ENCODE data around the gene LTBP1. TPM values are rescaled to one million over a fixed set of nuclear protein-coding genes. Genes with fewer than 3 reads are reported as not detected.
"Not testable (repeated sequence)": the region's sequence is repeated elsewhere in the genome, so short reads cannot be mapped to it uniquely, and the experiment has no call there.

Gene LTBP1
- total RNA-seq, 1 experiment from 2014 or later, result 6.7 TPM

DNA sequence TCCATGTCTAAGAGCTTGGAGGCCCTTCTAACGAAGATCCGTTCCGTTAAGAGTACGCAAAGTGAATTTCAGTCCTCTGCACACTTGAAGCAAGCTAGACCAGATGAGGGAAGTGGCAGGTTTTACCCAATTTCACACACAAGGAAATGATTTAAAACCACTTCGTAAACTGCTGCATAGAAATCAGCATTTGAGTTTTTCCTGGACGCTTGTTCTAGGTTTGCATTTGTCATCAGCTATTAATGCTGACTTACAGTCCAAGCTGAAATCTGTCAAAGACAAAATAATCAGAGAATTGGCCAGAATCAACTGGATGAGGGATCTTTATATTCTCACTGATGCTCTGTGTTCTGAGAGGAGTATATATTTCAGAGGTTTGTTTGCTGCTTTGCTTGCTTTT lies 412.1 kb downstream of the LTBP1 start:
- in situ Hi-C loops (cut with HindIII; ENCODE audit: low pct_unique_long_range_greater_than_20kb, low sequenced_read_pairs), result no loop called here
- DNase-seq (ENCODE audit: low read depth, low spot score), result no peak

DNA sequence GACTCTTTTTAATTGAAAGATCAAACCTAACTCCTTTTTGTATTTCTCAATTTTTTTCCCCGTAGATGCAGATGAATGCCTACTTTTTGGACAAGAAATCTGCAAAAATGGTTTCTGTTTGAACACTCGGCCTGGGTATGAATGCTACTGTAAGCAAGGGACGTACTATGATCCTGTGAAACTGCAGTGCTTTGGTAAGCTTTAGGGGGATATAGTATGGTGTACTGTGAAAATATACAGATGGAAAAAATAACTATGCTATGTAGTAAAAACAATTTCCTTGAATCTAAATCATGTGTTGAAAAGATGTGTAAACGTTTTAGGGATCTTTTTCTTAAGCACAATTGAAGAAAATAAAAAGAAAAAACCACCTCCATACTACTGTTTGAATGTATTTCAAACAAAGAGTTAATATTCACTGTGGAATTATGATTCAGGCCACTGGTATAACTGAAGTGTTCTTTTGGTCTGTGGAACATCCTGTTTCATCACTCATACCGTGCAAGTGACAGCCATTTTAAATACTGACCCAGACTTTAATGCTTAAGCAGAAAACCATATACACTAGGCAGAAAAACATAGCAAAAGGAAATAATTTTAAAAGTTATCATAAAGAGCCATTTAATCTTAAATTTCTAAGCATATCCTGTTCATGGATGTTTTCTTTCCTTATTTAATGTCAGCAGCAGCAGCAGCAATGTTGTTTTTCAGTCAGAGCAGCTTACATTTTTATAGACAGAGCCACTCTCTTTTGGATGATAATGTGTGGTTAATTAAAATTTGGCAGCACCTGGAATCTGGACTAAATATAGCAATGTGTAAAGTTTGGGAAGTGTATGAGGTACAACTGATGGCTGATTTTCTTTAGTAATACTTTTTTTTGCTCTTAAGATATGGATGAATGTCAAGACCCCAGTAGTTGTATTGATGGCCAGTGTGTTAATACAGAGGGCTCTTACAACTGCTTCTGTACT lies 416.9 kb downstream of the LTBP1 start:
- no peak for DNase-seq (ENCODE audit: low read depth, low spot score)
- in situ Hi-C loops (cut with HindIII; ENCODE audit: low pct_unique_long_range_greater_than_20kb, low sequenced_read_pairs), result no loop called here

DNA sequence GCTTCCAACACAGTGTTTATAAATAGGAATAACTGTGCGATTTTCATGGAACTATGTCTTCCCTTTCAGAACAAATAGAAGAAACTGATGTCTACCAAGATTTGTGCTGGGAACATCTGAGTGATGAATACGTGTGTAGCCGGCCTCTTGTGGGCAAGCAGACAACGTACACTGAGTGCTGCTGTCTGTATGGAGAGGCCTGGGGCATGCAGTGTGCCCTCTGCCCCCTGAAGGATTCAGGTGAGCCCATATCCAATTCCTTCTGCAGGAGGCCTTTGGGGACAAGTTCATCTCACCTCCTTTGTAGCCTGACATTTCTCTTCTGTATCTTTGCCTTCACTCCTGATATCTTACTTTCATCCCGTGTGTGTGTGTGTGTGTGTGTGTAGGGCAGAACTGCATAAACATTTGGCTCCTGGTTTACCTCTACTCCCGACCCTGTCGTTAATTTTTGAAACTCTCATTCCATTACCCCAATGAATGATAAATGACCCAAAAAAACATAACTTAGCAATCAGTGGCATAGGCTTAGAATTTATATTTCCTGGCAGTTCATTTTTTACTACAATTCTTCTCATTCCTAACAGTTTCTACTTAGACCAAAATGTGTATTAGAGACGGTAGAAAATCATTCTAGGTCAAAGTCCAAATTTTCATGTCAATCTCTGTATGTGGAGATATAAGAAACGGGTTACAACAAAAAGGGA lies 418.7 kb downstream of the LTBP1 start:
- in situ Hi-C loops (cut with HindIII; ENCODE audit: low pct_unique_long_range_greater_than_20kb, low sequenced_read_pairs), result no loop called here
- DNase-seq (ENCODE audit: low read depth, low spot score), result no peak

DNA sequence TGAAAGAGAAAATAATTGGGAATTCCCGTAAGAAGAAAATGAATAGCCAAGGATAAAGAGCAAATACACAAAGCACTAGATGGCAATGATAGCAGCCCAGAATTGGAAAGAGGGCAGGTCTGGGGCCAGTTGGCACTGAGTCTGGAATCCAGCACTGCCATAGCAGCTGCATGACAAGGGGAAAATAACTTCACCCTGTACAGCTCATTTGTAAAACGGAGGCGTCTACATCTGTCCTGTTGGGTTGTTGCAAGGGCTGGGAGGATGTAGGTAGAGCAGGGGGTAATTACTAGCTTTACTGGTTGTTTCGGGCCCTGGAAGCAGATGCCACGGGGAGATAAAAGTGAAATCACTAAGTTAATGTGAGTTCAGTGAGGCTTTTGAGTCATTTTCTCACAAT lies 419.7 kb downstream of the LTBP1 start:
- DNase-seq (ENCODE audit: low read depth, low spot score), result no peak
- in situ Hi-C loops (cut with HindIII; ENCODE audit: low pct_unique_long_range_greater_than_20kb, low sequenced_read_pairs), result no loop called here

DNA sequence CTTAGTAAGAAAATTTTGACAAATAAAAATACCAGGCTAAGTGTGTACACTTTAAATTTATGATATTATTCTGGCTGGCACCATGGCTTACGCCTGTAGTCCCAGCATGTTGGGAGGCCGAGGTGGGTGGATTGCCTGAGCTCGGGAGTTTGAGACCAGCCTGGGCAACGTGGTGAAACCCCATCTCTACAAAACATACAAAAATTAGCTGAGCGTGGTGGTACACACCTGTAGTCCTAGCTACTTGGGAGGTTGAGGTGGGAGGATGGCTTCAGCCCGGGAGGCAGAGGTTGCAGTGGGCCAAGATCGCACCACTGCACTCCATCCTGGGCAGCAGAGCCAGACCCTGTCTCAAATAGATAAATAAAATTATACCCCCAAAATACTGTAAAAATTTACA lies 421.8 kb downstream of the LTBP1 start:
- in situ Hi-C loops (cut with HindIII; ENCODE audit: low pct_unique_long_range_greater_than_20kb, low sequenced_read_pairs); DNase-seq (ENCODE audit: low read depth, low spot score): not testable (repeated sequence)

DNA sequence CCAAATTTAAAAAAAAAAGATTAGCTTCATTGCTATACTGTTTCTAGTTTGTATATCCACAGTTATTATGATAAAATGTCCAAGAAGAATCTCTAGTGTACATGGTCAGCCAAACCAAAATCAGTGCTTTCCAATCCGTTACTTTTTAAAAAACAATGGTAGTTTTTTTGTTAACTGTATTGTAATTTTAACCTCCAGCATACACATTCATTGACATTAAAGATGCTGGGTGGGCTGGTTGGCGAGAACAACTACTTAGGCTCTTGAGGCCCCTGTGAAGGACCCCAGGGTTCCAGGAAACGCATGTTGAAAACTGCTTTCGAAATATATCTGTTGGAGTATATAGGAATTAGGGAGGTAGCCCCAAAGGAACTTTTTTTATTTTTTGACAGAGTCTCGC lies 422.4 kb downstream of the LTBP1 start:
- in situ Hi-C loops (cut with HindIII; ENCODE audit: low pct_unique_long_range_greater_than_20kb, low sequenced_read_pairs), result no loop called here
- DNase-seq (ENCODE audit: low read depth, low spot score), result no peak

DNA sequence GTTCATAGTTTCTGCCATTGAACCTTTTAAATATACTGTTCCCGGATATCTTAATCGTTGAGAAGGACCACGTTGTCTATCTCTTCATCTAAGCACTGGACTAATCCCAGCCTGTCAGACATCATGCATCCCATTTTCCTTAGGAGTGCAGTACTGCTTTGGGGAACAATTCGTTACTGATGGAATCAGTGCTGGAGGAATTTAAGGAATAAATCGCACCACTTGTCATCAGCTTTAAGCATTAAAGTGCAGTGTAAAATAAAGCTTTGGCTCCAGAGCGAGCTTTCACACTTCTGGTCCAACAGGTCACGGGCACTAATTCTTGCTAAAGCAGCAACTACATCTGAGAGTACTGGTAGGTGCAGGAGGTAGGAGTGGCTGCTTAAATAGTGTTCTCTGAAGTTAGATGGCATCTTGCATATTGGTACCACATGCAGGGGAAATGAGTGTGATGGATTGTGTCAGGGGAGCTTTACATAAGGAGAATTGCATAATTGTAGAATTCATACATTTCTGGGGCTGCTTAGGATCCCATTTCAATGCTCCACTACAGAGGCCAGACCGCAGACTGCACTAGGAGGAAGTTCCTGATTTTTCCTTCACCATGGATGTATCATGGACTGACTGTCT lies 424.0 kb downstream of the LTBP1 start:
- DNase-seq (ENCODE audit: low read depth, low spot score), result peak; percentile 18
- in situ Hi-C loops (cut with HindIII; ENCODE audit: low pct_unique_long_range_greater_than_20kb, low sequenced_read_pairs), result loop anchor here (10.0 kb wide), 1 partner anchor 336 kb away; no protein-coding TSS in a partner anchor

DNA sequence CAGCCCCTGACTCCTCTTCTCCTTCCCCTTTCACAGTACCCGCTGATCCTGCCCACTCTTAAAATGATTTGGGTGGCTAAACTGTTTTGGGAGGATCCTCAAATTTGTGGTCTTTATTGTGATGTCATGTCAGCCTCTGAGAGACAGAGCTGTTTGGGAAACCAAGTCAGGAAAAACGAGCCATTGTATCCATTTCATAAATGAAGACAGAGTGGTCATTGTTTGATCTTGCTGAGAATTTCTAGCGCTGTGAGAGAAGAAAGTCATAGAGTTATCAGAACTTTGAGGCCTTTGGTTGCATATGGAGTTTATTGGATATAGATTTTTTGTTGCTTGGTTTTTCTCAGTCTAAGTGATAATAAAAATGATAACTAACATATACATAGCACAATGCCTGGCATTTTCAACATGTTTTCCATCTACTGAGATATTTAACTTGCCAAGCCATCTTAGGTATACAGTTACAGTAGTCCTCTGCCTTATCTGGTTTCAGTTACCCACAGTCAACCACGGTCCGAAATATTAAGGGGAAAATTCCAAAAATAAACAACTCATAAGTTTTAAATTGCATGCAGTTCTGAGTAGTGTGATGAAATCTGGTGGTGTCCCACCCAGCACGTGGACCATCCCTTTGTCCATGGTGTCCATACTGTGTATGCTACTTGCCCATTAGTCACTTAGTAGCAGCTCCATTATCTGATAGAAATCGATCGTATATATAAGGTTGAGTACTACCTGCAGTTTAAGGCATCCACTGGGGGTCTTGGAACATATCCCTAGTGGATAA lies 424.7 kb downstream of the LTBP1 start:
- peak; percentile 50 for DNase-seq (ENCODE audit: low read depth, low spot score)
- in situ Hi-C loops (cut with HindIII; ENCODE audit: low pct_unique_long_range_greater_than_20kb, low sequenced_read_pairs), result loop anchor here (10.0 kb wide), 1 partner anchor 337 kb away; no protein-coding TSS in a partner anchor

DNA sequence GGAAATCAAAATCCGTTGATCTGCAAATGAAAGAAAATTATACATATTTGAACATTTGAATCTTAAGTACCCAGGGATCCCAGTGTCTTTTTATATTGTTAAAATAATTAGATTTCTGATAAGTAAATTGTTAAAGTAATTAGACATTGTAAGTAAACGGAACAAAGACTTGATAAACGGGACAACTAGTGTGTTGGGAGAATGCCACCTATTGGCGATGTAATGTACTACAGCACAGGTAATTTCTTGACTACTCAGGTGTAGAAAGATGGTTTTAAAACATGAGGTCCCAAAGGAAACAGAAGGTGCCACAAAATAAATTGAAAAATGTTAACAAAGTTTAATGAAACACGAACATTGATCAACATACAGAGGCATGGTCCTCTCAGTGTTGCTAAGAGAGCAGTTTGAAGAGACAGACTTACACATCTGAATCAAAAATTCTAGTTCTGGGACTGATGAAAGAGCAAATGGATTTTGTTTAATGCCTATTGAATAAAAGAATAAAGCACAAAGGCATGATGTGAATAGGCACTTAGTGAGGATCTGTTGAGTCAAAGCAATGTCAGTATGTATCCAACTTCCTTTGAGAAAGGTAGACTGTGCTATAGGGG lies 426.3 kb downstream of the LTBP1 start:
- peak; percentile 66 for DNase-seq (ENCODE audit: low read depth, low spot score)
- in situ Hi-C loops (cut with HindIII; ENCODE audit: low pct_unique_long_range_greater_than_20kb, low sequenced_read_pairs), result loop anchor here (10.0 kb wide), 1 partner anchor 338 kb away; no protein-coding TSS in a partner anchor

DNA sequence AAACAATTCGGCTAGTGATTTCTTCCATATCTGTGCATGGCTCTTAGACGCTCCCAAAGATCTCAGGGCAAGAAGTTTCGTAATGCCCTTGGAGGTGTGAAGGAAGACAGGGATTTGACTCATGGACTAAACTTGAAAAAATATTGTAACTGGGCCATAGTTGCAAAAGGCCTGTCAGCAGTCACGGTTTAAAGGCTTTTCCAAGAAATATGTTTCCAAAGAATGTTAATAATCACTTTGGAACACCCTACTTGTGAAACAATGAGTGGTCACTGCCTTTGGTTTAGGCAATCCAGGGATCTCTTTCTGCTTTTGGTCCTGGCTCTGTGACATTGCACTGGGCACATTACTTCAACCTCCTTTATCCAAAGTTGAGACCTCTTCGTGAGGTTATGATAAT lies 427.2 kb downstream of the LTBP1 start:
- in situ Hi-C loops (cut with HindIII; ENCODE audit: low pct_unique_long_range_greater_than_20kb, low sequenced_read_pairs), result loop anchor here (10.0 kb wide), 1 partner anchor 339 kb away; no protein-coding TSS in a partner anchor

DNA sequence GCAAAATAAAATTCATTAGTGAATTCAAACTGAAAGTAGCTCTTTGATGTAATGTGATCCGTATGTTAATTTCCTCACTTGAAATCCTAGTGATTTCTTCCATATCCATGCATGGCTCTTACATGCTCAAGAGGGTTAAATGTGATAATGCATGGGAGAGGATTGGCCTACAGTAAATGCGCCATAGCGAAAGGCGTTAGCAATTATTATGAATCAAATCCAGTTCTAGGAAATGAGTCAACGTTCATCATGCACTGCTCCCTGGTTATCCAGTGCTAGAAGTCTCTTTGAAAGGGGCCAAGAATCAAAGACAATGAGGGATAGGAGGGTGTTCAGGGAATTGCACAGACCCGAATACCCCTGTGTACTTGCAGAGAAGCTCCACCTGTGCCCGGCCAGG lies 428.3 kb downstream of the LTBP1 start:
- in situ Hi-C loops (cut with HindIII; ENCODE audit: low pct_unique_long_range_greater_than_20kb, low sequenced_read_pairs), result loop anchor here (10.0 kb wide), 1 partner anchor 340 kb away; no protein-coding TSS in a partner anchor
- no peak for DNase-seq (ENCODE audit: low read depth, low spot score)

More for the DNA sequence above, 427.2 kb downstream of the LTBP1 start:
- DNase-seq (ENCODE audit: low read depth, low spot score), result no peak

DNA sequence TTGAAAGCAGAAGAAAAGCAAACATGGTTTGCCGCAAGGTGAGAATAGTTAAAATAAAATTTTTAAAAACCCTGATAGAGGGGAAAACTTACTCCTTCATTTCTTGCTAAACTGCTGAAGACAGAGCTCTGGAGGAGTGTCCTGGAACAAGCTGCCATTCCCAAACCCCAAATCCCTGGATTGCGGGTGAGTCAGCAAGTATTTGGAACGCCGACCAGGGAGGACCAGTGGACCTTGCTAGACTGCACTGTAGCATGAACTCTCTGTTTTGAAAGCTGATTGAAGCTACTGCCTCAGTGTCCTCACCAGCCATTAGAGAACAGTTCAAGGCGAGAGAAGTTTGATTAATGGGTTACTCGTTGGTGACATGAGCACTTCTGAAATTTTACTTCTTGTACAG lies 430.3 kb downstream of the LTBP1 start:
- in situ Hi-C loops (cut with HindIII; ENCODE audit: low pct_unique_long_range_greater_than_20kb, low sequenced_read_pairs), result loop anchor here (10.0 kb wide), 1 partner anchor 342 kb away; no protein-coding TSS in a partner anchor
- DNase-seq (ENCODE audit: low read depth, low spot score), result no peak

DNA sequence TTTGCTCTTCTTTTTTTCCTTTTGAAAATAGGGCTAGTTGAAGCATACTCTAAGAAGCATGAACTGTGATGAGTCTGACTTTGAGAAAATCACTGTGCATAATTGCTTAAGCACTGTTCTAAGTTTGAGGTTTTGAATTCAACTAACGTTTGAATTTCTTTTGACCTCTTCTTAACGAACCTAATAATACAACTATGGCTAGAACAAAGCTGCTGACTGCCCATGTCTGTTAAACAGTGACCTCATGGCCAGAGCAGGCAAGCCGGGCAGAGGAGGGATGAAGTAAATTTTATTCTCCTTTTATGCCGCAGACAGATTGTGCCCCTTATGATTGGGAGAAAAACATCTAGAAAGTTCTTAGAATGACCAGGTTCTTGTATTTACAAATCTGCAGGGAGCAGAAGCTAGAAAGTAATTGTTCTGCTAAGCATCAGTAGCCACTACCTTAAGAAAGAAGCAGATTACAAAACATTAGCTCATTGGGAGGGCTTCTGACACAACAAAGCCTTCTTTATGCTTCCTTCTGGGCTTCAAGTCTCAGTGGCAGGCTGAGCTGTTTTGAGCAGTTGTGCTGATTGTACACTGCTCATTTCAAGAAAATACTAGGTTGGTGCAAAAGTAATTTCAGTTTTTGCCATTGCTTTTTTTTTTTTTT lies 431.9 kb downstream of the LTBP1 start:
- peak; percentile 88 for DNase-seq (ENCODE audit: low read depth, low spot score)
- in situ Hi-C loops (cut with HindIII; ENCODE audit: low pct_unique_long_range_greater_than_20kb, low sequenced_read_pairs), result loop anchor here (10.0 kb wide), 1 partner anchor 344 kb away; no protein-coding TSS in a partner anchor

DNA sequence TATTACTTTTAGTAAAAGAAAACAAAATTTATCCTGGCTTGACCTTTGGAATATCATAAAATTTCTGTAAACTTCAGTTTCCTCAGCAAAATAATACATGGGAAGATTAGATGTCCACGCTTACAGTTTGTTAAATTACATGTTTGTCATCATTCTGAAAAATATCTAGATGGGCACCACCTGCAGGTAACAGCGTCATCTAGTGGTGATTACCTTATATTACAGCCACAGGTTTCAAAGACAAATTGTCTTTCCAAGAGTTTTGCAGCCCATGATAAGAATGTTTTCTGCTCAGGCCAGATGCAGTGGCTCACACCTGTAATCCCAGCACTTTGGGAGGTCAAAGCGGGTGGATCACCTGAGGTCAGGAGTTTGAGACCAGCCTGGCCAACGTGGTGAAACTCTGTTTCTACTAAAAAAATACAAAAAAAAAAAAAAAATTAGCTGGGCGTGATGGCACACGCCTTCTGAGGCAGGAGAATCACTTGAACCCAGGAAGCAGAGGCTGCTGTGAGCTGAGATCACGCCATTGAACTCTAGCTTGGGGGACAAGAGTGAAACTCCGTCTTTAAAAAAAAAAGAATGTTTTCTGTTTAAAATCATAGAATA lies 433.4 kb downstream of the LTBP1 start:
- in situ Hi-C loops (cut with HindIII; ENCODE audit: low pct_unique_long_range_greater_than_20kb, low sequenced_read_pairs), result no loop called here
- peak; percentile 72 for DNase-seq (ENCODE audit: low read depth, low spot score)

DNA sequence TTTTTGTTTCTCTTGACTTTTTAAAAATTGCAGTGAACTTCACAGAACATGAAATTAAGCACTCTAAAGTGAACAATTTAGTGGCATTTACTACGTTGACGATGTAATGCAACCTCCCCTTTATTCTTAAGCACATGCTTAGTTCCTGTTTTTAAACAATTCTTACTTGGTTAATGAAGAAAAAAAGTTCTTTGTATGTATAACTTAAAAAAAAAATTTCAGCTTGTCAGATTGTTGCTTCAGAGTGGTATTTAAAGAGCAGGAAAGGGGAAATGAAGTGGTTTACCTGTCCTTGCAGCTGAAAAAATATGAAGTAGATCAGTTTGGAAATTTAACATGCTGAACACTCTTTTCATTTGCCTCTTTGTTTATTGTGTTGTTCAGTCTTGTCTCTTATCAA lies 434.0 kb downstream of the LTBP1 start:
- DNase-seq (ENCODE audit: low read depth, low spot score), result no peak
- in situ Hi-C loops (cut with HindIII; ENCODE audit: low pct_unique_long_range_greater_than_20kb, low sequenced_read_pairs), result no loop called here

DNA sequence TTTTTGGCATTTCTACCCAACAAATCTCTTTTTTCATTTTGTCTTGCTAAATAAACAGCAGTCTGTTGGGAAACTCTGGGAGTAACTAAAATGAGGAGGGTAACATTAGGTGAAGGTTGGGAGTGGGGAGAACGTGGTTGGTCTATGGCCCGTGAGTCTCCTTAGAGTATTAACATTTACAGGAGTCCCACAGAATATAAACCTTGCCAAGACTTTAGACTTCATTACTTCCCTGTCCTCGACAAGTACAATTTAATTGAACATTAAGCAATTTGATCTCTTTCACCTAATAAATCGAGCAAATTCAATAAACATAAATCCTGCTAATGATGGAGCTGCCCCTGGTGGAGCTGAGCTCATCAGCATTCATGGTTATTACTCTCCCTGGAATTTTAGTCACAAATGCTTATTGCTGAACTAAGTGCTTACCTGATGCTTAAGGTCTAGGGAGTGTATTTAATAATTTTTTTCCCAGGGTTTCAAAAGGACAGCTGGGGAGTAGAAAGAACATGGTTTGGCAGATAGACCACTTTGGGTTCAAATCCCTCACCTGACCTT lies 434.6 kb downstream of the LTBP1 start:
- in situ Hi-C loops (cut with HindIII; ENCODE audit: low pct_unique_long_range_greater_than_20kb, low sequenced_read_pairs), result no loop called here
- no peak for DNase-seq (ENCODE audit: low read depth, low spot score)

Measured in SK-MEL-5 (cell line).